Lung (tissue), 12 donors: ENCODE measurements around the gene SLC25A26. TPM values are rescaled to one million over a fixed set of nuclear protein-coding genes. Genes with fewer than 3 reads are reported as not detected.
"Not testable (repeated sequence)": the region's sequence is repeated elsewhere in the genome, so short reads cannot be mapped to it uniquely, and the experiment has no call there.

Experiments
- ATAC-seq: fragments of 200-7000 bp; cut with Tn5 transposase; one replicate; pipeline ENCODE4 v1.9.1; 2020; ENCODE audit warnings: moderate number of reproducible peaks; ENCODE audit not compliant: insufficient read depth, low FRiP score
- DNase-seq, 3 donors: peaks; one replicate each; pipeline ENCODE4 v3.0.0-alpha.2; 2013 to 2017
- H3K27ac ChIP-seq, 2 donors: one replicate each; pipeline ENCODE4 v1.5.1; 2013; ENCODE audit warnings: mild to moderate bottlenecking in 2 of 2, moderate library complexity in 2 of 2, control low read depth in 1 of 2, inconsistent platforms in 1 of 2, low read depth in 1 of 2, low read length in 1 of 2
- H3K27me3 ChIP-seq, 3 donors: one replicate each; pipeline ENCODE4 v1.5.1; 2013; ENCODE audit warnings: low read length in 2 of 3; ENCODE audit not compliant: control insufficient read depth in 3 of 3, insufficient read depth in 3 of 3
- H3K36me3 ChIP-seq, 4 donors: one replicate each; pipeline ENCODE4 v1.5.1; 2013; ENCODE audit warnings: low read length in 4 of 4, mild to moderate bottlenecking in 1 of 4, moderate library complexity in 1 of 4; ENCODE audit not compliant: control insufficient read depth in 4 of 4, insufficient read depth in 4 of 4
- H3K4me1 ChIP-seq, 5 donors: one replicate each; pipeline ENCODE4 v1.5.1; 2013; ENCODE audit warnings: low read length in 5 of 5, mild to moderate bottlenecking in 2 of 5, moderate library complexity in 1 of 5; ENCODE audit not compliant: control insufficient read depth in 5 of 5, insufficient read depth in 5 of 5
- H3K4me3 ChIP-seq: one replicate; pipeline ENCODE4 v1.5.1; 2013; ENCODE audit warnings: mild to moderate bottlenecking, control low read depth, moderate library complexity
- H3K9ac ChIP-seq, 2 donors: one replicate each; pipeline ENCODE4 v1.5.1; 2013; ENCODE audit warnings: low read length in 2 of 2, control low read depth in 1 of 2; ENCODE audit not compliant: insufficient read depth in 1 of 2
- H3K9me3 ChIP-seq, 4 donors: one replicate each; pipeline ENCODE4 v1.5.1; 2013; ENCODE audit warnings: low read length in 3 of 4, mild to moderate bottlenecking in 1 of 4, moderate library complexity in 1 of 4; ENCODE audit not compliant: control insufficient read depth in 4 of 4, insufficient read depth in 3 of 4
- CTCF ChIP-seq: IDR thresholded peaks from 2 replicates; pipeline ENCODE4 v1.5.1; 2012; ENCODE audit warnings: mild to moderate bottlenecking; ENCODE audit errors: control extremely low read depth, extremely low read depth
- WGBS, 2 donors: extraction: QIAGEN DNeasy Blood & Tissue Kit; methylation state at CpG; one replicate each; pipeline ENCODE4 v1.1.7; 2013; 5-methylcytosine and 5-hydroxymethylcytosine counted together
- polyA plus RNA-seq, 2 donors: library from polyadenylated mRNA; stranded (reverse); fragments of 200-250 nt; gene quantifications; one replicate each; pipeline ENCODE4 v1.2.1, GENCODE V29; 2013
- total RNA-seq, 2 donors: library from RNA; depleted of rRNA in 1 of 2; stranded (reverse); fragments of >200 nt in 1 of 2; gene quantifications; one replicate each; pipeline ENCODE4 v1.2.1, GENCODE V29; 2014 to 2021
- donor health status: control.
- donor health status: control.
- donor health status: Bipolar disorder and iron deficiency.
- donor health status: healthy.
- donor health status: DM: yes; HTN: yes; CAD: no.

The SLC25A26 gene
- total and polyA plus RNA-seq, 4 donors: 10.4 to 18.0 (median 14.9) TPM

- no peaks in the 10 kb centered on the region for H3K4me1 ChIP-seq
- no peaks in the 10 kb centered on the region for H3K9me3 ChIP-seq
- H3K9ac ChIP-seq: no peak overlapping the region
- WGBS, 2 donors: 62 to 74% methylated on average over 1 of the region's 1 CpG
- ATAC-seq: no peak
- H3K27ac ChIP-seq: no peak overlapping the region
- no peaks in the 10 kb centered on the region for H3K36me3 ChIP-seq
- H3K4me3 ChIP-seq: no peak overlapping the region
- no peak for TF ChIP-seq CTCF
- H3K27me3 ChIP-seq: no peaks in the 10 kb centered on the region
- no peak for DNase-seq
Observed at GRCh38 chr3:66279168-66279567, 58.4 kb downstream of the SLC25A26 start.

GRCh38 chr3:66280304-66280703 is 59.5 kb downstream of the SLC25A26 start:
- ATAC-seq (no peak), DNase-seq (no peak)
- Histone ChIP-seq H3K4me1 (no peaks in the 10 kb centered on the region), H3K27ac (no peak overlapping the region), H3K9me3 (no peaks in the 10 kb centered on the region), H3K4me3 (no peak overlapping the region), H3K27me3 (no peaks in the 10 kb centered on the region), H3K36me3 (no peaks in the 10 kb centered on the region), H3K9ac (no peak overlapping the region)
- no peak for TF ChIP-seq CTCF
- 78 to 79% methylated on average over 3 of the region's 3 CpGs for WGBS, 2 donors

GRCh38 chr3:66291922-66292321 is 71.1 kb downstream of the SLC25A26 start:
- not testable (repeated sequence) for H3K27ac ChIP-seq, H3K36me3 ChIP-seq, H3K9ac ChIP-seq, H3K4me3 ChIP-seq, H3K9me3 ChIP-seq, ATAC-seq, H3K27me3 ChIP-seq, H3K4me1 ChIP-seq, DNase-seq
- 72 to 86% methylated on average over 4 of the region's 4 CpGs for WGBS, 2 donors

- Histone ChIP-seq H3K27ac (no peak overlapping the region), H3K9ac (peak overlapping the region in 1 of 2 donors; percentile 47), H3K27me3 (no peaks in the 10 kb centered on the region), H3K4me3 (no peak overlapping the region), H3K9me3 (no peaks in the 10 kb centered on the region), H3K4me1 (peaks cover 2 to 34% (median 7%) of the 10 kb centered on the region in 5 donors), H3K36me3 (no peaks in the 10 kb centered on the region)
- TF ChIP-seq CTCF: no peak
- 78 to 81% methylated on average over 2 of the region's 2 CpGs for WGBS, 2 donors
- DNase-seq (peak in 2 of 3 donors; percentile 54 to 63), ATAC-seq (no peak)
Observed at GRCh38 chr3:66297260-66297873, 76.6 kb downstream of the SLC25A26 start.
